ENCODE results near the gene DERA. TPM values are rescaled to one million over a fixed set of nuclear protein-coding genes. Genes with fewer than 3 reads are reported as not detected.
"Not testable (repeated sequence)": the region's sequence is repeated elsewhere in the genome, so short reads cannot be mapped to it uniquely, and the experiment has no call there.

The DERA gene
- total and polyA plus RNA-seq, 2 of the 13 experiments (the other 11 are each of a cell fraction or from before 2014, with no cell fraction given): 24.0 to 51.3 TPM

- POLR2A ChIA-PET: interaction anchor here (1.6 kb wide), 1 partner anchor 56 kb away, joined by 4 read pairs; the partner anchor contains the start of gene DERA
- H3K27ac ChIP-seq (ENCODE audit: extremely low read length, insufficient read depth, low read length); H3K4me1 ChIP-seq (ENCODE audit: insufficient read depth, low read length); H3K4me2 ChIP-seq (ENCODE audit: low read depth, low read length); in situ Hi-C loops (cut with HindIII; ENCODE audit: extremely low pct_ligation_motif_present, low pct_unique_long_range_greater_than_20kb); H2AFZ ChIP-seq (ENCODE audit: low read length); H3K4me3 ChIP-seq (replicated peaks in 1 of 3; ENCODE audit: insufficient read depth in 1 of 3, low read depth in 2 of 3, low read length in 3 of 3); H3K27me3 ChIP-seq (ENCODE audit: control insufficient read depth in 1 of 2, insufficient read depth in 2 of 2, low read length in 2 of 2); H3K9me3 ChIP-seq (ENCODE audit: low read length); ATAC-seq; H3K9ac ChIP-seq (ENCODE audit: insufficient read depth, low read depth, low read length); CTCF ChIA-PET (ENCODE audit: low intra/inter-chr PET ratio, low total read pairs); DNase-seq (ENCODE audit: low spot score); H3K79me2 ChIP-seq (ENCODE audit: insufficient read depth, low read length); FAIRE-seq; BruUV-seq (replicated peaks); intact Hi-C loops (cut with micrococcal nuclease; ENCODE audit: unreplicated experiment); H4K20me1 ChIP-seq (ENCODE audit: insufficient read depth, low read length): not testable (repeated sequence)
- 97% methylated on average over 3 of the region's 3 CpGs for WGBS (ENCODE audit: low lambda C conversion rate)
- peaks cover 5 to 19% of the 10 kb centered on the region in 2 experiments; a peak in 4 of 5 replicates for H3K36me3 ChIP-seq (replicated peaks in 1 of 2; ENCODE audit: control insufficient read depth in 1 of 2, insufficient read depth in 2 of 2, low read length in 2 of 2)
These were observed 55.9 kb downstream of the DERA start for GRCh38 chr12:15967053-15967452.

DNA sequence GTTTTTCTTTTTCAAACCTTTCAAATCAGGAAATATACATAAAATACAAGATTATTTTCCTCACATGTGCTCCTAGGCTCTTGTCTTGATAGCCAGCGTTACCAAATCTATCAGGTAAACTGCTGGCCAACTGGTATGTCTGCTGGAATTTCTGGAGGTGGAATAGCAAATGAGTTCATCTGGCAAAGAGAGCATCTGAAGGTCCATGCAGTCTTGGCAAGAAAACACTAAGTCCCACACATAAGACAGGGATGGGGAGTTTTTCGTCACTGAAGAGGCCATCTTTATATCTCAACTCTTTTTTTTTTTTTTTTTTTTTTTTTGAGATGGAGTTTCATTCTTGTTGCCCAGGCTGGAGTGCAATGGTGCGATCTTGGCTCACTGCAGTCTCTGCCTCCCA lies 60.1 kb downstream of the DERA start:
- Histone ChIP-seq H3K9ac (ENCODE audit: insufficient read depth, low read depth, low read length) (no peak overlapping the region), H2AFZ (ENCODE audit: low read length) (no peak overlapping the region), H3K27ac (ENCODE audit: extremely low read length, insufficient read depth, low read length) (no peak overlapping the region), H3K36me3 (replicated peaks in 1 of 2; ENCODE audit: control insufficient read depth in 1 of 2, insufficient read depth in 2 of 2, low read length in 2 of 2) (peaks cover 2 to 7% of the 10 kb centered on the region in 2 experiments; a peak in 2 of 5 replicates), H3K4me1 (ENCODE audit: insufficient read depth, low read length) (no peaks in the 10 kb centered on the region), H3K27me3 (ENCODE audit: control insufficient read depth in 1 of 2, insufficient read depth in 2 of 2, low read length in 2 of 2) (no peaks in the 10 kb centered on the region), H3K4me3 (replicated peaks in 1 of 3; ENCODE audit: insufficient read depth in 1 of 3, low read depth in 2 of 3, low read length in 3 of 3) (no peak overlapping the region), H3K4me2 (ENCODE audit: low read depth, low read length) (no peak overlapping the region), H3K9me3 (ENCODE audit: low read length) (no peaks in the 10 kb centered on the region), H4K20me1 (ENCODE audit: insufficient read depth, low read length) (no peaks in the 10 kb centered on the region), H3K79me2 (ENCODE audit: insufficient read depth, low read length) (no peaks in the 10 kb centered on the region)
- POLR2A ChIA-PET: no interaction called here
- no TSS peak for BruUV-seq (replicated peaks)
- DNase-seq (ENCODE audit: low spot score) (no peak), ATAC-seq (no peak), FAIRE-seq (no peak)
- in situ Hi-C loops (cut with HindIII; ENCODE audit: extremely low pct_ligation_motif_present, low pct_unique_long_range_greater_than_20kb): no loop called here
- intact Hi-C loops (cut with micrococcal nuclease; ENCODE audit: unreplicated experiment): no loop called here
- 85% methylated on average over 3 of the region's 3 CpGs for WGBS (ENCODE audit: low lambda C conversion rate)
- CTCF ChIA-PET (ENCODE audit: low intra/inter-chr PET ratio, low total read pairs): no interaction called here
- no peak for TF ChIP-seq RELA (CRISPR knock-in tag; IDR thresholded peaks at IDR 0.05)
- no peak for TF ChIP-seq BHLHE40 (IDR thresholded peaks at IDR 0.05; ENCODE audit: low read length)
- TF ChIP-seq THRA (CRISPR knock-in tag; IDR thresholded peaks at IDR 0.05; ENCODE audit: borderline replicate concordance): no peak
- TF ChIP-seq ZNF629 (CRISPR knock-in tag; conservative IDR thresholded peaks at IDR 0.05): no peak
- no peak for TF ChIP-seq ZNF746 (CRISPR knock-in tag; IDR thresholded peaks at IDR 0.05)
- TF ChIP-seq IKZF1 (IDR thresholded peaks at IDR 0.05): no peak
- no peak for TF ChIP-seq ZNF543 (CRISPR knock-in tag; IDR thresholded peaks at IDR 0.05)
- TF ChIP-seq, protein P1, sequence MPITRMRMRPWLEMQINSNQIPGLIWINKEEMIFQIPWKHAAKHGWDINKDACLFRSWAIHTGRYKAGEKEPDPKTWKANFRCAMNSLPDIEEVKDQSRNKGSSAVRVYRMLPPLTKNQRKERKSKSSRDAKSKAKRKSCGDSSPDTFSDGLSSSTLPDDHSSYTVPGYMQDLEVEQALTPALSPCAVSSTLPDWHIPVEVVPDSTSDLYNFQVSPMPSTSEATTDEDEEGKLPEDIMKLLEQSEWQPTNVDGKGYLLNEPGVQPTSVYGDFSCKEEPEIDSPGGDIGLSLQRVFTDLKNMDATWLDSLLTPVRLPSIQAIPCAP (CRISPR knock-in tag; IDR thresholded peaks at IDR 0.05; ENCODE audit: low read depth): no peak
- no peak for TF ChIP-seq ZNF678 (CRISPR knock-in tag; IDR thresholded peaks at IDR 0.05)
- TF ChIP-seq, protein P2, sequence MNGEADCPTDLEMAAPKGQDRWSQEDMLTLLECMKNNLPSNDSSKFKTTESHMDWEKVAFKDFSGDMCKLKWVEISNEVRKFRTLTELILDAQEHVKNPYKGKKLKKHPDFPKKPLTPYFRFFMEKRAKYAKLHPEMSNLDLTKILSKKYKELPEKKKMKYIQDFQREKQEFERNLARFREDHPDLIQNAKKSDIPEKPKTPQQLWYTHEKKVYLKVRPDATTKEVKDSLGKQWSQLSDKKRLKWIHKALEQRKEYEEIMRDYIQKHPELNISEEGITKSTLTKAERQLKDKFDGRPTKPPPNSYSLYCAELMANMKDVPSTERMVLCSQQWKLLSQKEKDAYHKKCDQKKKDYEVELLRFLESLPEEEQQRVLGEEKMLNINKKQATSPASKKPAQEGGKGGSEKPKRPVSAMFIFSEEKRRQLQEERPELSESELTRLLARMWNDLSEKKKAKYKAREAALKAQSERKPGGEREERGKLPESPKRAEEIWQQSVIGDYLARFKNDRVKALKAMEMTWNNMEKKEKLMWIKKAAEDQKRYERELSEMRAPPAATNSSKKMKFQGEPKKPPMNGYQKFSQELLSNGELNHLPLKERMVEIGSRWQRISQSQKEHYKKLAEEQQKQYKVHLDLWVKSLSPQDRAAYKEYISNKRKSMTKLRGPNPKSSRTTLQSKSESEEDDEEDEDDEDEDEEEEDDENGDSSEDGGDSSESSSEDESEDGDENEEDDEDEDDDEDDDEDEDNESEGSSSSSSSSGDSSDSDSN (CRISPR knock-in tag; IDR thresholded peaks at IDR 0.05): no peak
- TF ChIP-seq ZNF337 (CRISPR knock-in tag; IDR thresholded peaks at IDR 0.05; ENCODE audit: borderline replicate concordance, low read depth): no peak
- no peak for TF ChIP-seq PBX3 (CRISPR knock-in tag; IDR thresholded peaks at IDR 0.05; ENCODE audit: borderline replicate concordance)

Measured in HepG2 (cell line).